ENCODE data around the gene FGF19.

Gene FGF19

GRCh38 chr11:69703768-69704507, at the start of gene FGF19:
Gene FGF19 (minus strand): TSS chr11:69704022. CDS start chr11:69703876, 146 bp downstream.
- DNase-seq = peak; percentile 49

GRCh38 chr11:69752890-69753289, 49.1 kb upstream of the FGF19 start:
- no peak for DNase-seq

- DNase-seq = no peak
These were observed 47.2 kb upstream of the FGF19 start for GRCh38 chr11:69750875-69751597.

GRCh38 chr11:69750108-69750850, 46.5 kb upstream of the FGF19 start:
- DNase-seq = peak; percentile 27

GRCh38 chr11:69748637-69749036, 44.8 kb upstream of the FGF19 start:
- DNase-seq = no peak

- DNase-seq = no peak
These were observed 43.2 kb upstream of the FGF19 start for GRCh38 chr11:69746752-69747742.

- no peak for DNase-seq
These were observed 42.3 kb upstream of the FGF19 start for GRCh38 chr11:69746140-69746539.

GRCh38 chr11:69745201-69745600, 41.4 kb upstream of the FGF19 start:
- DNase-seq = no peak

- DNase-seq = no peak
These were observed 40.6 kb upstream of the FGF19 start for GRCh38 chr11:69744435-69744834.

- DNase-seq = no peak
These were observed 31.0 kb upstream of the FGF19 start for GRCh38 chr11:69734841-69735240.

- no peak for DNase-seq
These were observed 30.5 kb upstream of the FGF19 start for GRCh38 chr11:69734367-69734766.

GRCh38 chr11:69732910-69733309, 29.1 kb upstream of the FGF19 start:
- no peak for DNase-seq

- no peak for DNase-seq
These were observed 27.3 kb upstream of the FGF19 start for GRCh38 chr11:69731110-69731509.

- no peak for DNase-seq
These were observed 26.7 kb upstream of the FGF19 start for GRCh38 chr11:69730500-69730899.

GRCh38 chr11:69729252-69729651, 25.4 kb upstream of the FGF19 start:
- no peak for DNase-seq

- DNase-seq = no peak
These were observed 23.4 kb upstream of the FGF19 start for GRCh38 chr11:69727266-69727665.

GRCh38 chr11:69726481-69726880, 22.7 kb upstream of the FGF19 start:
- no peak for DNase-seq

GRCh38 chr11:69726019-69726418, 22.2 kb upstream of the FGF19 start:
- DNase-seq = no peak

GRCh38 chr11:69721745-69722144, 17.9 kb upstream of the FGF19 start:
- peak; percentile 79 for DNase-seq

GRCh38 chr11:69721106-69721505, 17.3 kb upstream of the FGF19 start:
- no peak for DNase-seq

- no peak for DNase-seq
These were observed 15.1 kb upstream of the FGF19 start for GRCh38 chr11:69718912-69719311.

- DNase-seq = peak; percentile 72
These were observed 14.3 kb upstream of the FGF19 start for GRCh38 chr11:69718147-69718546.

All from RPMI8226 (cell line).